Measurements from ENCODE around the gene NOTCH1. TPM values are rescaled to one million over a fixed set of nuclear protein-coding genes. Genes with fewer than 3 reads are reported as not detected.
"Not testable (repeated sequence)": the region's sequence is repeated elsewhere in the genome, so short reads cannot be mapped to it uniquely, and the experiment has no call there.

Gene NOTCH1
- polyA plus RNA-seq, 3 donors = 36.9 to 41.8 (median 40.9) TPM

- no peak for DNase-seq
These were observed 20.1 kb upstream of the NOTCH1 start for GRCh38 chr9:136565715-136566552.

GRCh38 chr9:136565086-136565714, 19.4 kb upstream of the NOTCH1 start:
- peak; percentile 80 for DNase-seq

- no peak for DNase-seq
These were observed 18.6 kb upstream of the NOTCH1 start for GRCh38 chr9:136564379-136564988.

GRCh38 chr9:136563646-136564325, 17.9 kb upstream of the NOTCH1 start:
- DNase-seq = no peak

GRCh38 chr9:136562746-136563495, 17.1 kb upstream of the NOTCH1 start:
- DNase-seq = no peak

GRCh38 chr9:136561779-136562178, 15.9 kb upstream of the NOTCH1 start:
- DNase-seq = no peak

GRCh38 chr9:136560586-136560985, 14.7 kb upstream of the NOTCH1 start:
- no peak for DNase-seq

GRCh38 chr9:136559371-136559770, 13.5 kb upstream of the NOTCH1 start:
- DNase-seq = not testable (repeated sequence)

- not testable (repeated sequence) for DNase-seq
These were observed 13.0 kb upstream of the NOTCH1 start for GRCh38 chr9:136558846-136559245.

- no peak for DNase-seq
These were observed 12.5 kb upstream of the NOTCH1 start for GRCh38 chr9:136558373-136558772.

- no peak for DNase-seq
These were observed 11.2 kb upstream of the NOTCH1 start for GRCh38 chr9:136557036-136557435.

- no peak for DNase-seq
These were observed 10.3 kb upstream of the NOTCH1 start for GRCh38 chr9:136556166-136556565.

- no peak for DNase-seq
These were observed 9.0 kb upstream of the NOTCH1 start for GRCh38 chr9:136554870-136555269.

GRCh38 chr9:136553581-136553980, 7.7 kb upstream of the NOTCH1 start:
- no peak for DNase-seq

GRCh38 chr9:136552117-136552703, 6.4 kb upstream of the NOTCH1 start:
- DNase-seq = no peak

GRCh38 chr9:136551401-136552116, 5.7 kb upstream of the NOTCH1 start:
- no peak for DNase-seq

- DNase-seq = no peak
These were observed 4.8 kb upstream of the NOTCH1 start for GRCh38 chr9:136550439-136551289.

- no peak for DNase-seq
These were observed 3.4 kb upstream of the NOTCH1 start for GRCh38 chr9:136549010-136549980.

All from renal pelvis (tissue), 4 donors.